HepG2 (cell line): Measurements from ENCODE around the gene CLDND2. TPM values are rescaled to one million over a fixed set of nuclear protein-coding genes. Genes with fewer than 3 reads are reported as not detected.

ENCODE experiments used
- HOXA9 ChIP-seq: sonication (generic); formaldehyde crosslinking; IDR thresholded peaks from 2 replicates; pipeline ENCODE4 v1.8.1; 2022; ENCODE audit warnings: missing genetic modification reagents, mild to moderate bottlenecking, moderate library complexity, borderline replicate concordance
- IKZF4 ChIP-seq: sonication (generic); formaldehyde crosslinking; IDR thresholded peaks from 2 replicates; pipeline ENCODE4 v1.5.1; 2020; ENCODE audit warnings: borderline replicate concordance, mild to moderate bottlenecking, low read depth, missing genetic modification reagents; ENCODE audit errors: not compliant biosample characterization
- KLF16 ChIP-seq, 2 experiments: sonication (generic) in 1 of 2; formaldehyde crosslinking in 1 of 2; IDR thresholded peaks; 2 replicates each; pipeline versions ENCODE4 v1.6.1 to v1.8.0; 2016 to 2023; ENCODE audit warnings: missing genetic modification reagents in 2 of 2, missing compliant biosample characterization in 1 of 2
- MED13 ChIP-seq: sonication (generic); formaldehyde crosslinking; IDR thresholded peaks from 2 replicates; pipeline ENCODE4 v1.5.0; 2020; ENCODE audit warnings: missing genetic modification reagents
- MIER2 ChIP-seq: IDR thresholded peaks from 2 replicates; pipeline ENCODE4 v1.6.1; 2016; ENCODE audit warnings: missing biosample characterization, missing genetic modification reagents
- MIXL1 ChIP-seq: IDR thresholded peaks from 2 replicates; pipeline ENCODE4 v1.6.1; 2016
- MXD4 ChIP-seq: IDR thresholded peaks from 2 replicates; pipeline ENCODE4 v1.6.1; 2016; ENCODE audit warnings: mild to moderate bottlenecking, missing biosample characterization, missing genetic modification reagents
- NR2F6 ChIP-seq, 2 experiments: IDR thresholded peaks; 2 replicates each; pipeline ENCODE4 v1.6.1; 2016; ENCODE audit warnings: antibody characterized with exemption in 1 of 2, mild to moderate bottlenecking in 1 of 2
- RELA ChIP-seq: sonication (generic); formaldehyde crosslinking; IDR thresholded peaks from 2 replicates; pipeline ENCODE4 v1.4.0; 2020; ENCODE audit warnings: missing genetic modification reagents
- SOX5 ChIP-seq: IDR thresholded peaks from 2 replicates; pipeline ENCODE4 v1.6.1; 2016; ENCODE audit warnings: borderline replicate concordance
- SRF ChIP-seq: IDR thresholded peaks from 2 replicates; pipeline ENCODE4 v1.6.1; 2011; ENCODE audit warnings: mild to moderate bottlenecking, low read depth, low read length, moderate library complexity
- TEAD2 ChIP-seq: sonication (generic); formaldehyde crosslinking; IDR thresholded peaks from 2 replicates; pipeline ENCODE4 v1.9.0; 2021; ENCODE audit warnings: missing genetic modification reagents
- ZKSCAN1 ChIP-seq: fragments of 150-350 bp; IDR thresholded peaks from 2 replicates; pipeline ENCODE4 v1.6.1; 2014; ENCODE audit warnings: low read length
- ZNF101 ChIP-seq: sonication (generic); formaldehyde crosslinking; IDR thresholded peaks from 2 replicates; pipeline ENCODE4 v1.4.0; 2020; ENCODE audit warnings: mild to moderate bottlenecking, low read depth, missing genetic modification reagents, borderline replicate concordance
- ZNF317 ChIP-seq: sonication (generic); formaldehyde crosslinking; IDR thresholded peaks from 2 replicates; pipeline ENCODE4 v1.5.0; 2020; ENCODE audit warnings: mild to moderate bottlenecking, missing genetic modification reagents
- ZNF451 ChIP-seq: sonication (generic); formaldehyde crosslinking; IDR thresholded peaks from 2 replicates; pipeline ENCODE4 v1.5.0; 2020; ENCODE audit warnings: mild to moderate bottlenecking, missing genetic modification reagents
- ZNF460 ChIP-seq: sonication (generic); formaldehyde crosslinking; IDR thresholded peaks from 2 replicates; pipeline ENCODE4 v1.5.1; 2020; ENCODE audit warnings: missing genetic modification reagents, mild to moderate bottlenecking, borderline replicate concordance
- ZNF644 ChIP-seq: IDR thresholded peaks from 2 replicates; pipeline ENCODE4 v1.6.1; 2016; ENCODE audit warnings: low read depth
- ZNF773 ChIP-seq: sonication (generic); formaldehyde crosslinking; IDR thresholded peaks from 2 replicates; pipeline ENCODE4 v1.4.0; 2020; ENCODE audit warnings: missing genetic modification reagents, borderline replicate concordance
- ZNF782 ChIP-seq: sonication (generic); formaldehyde crosslinking; IDR thresholded peaks from 2 replicates; pipeline ENCODE4 v1.4.0; 2020; ENCODE audit warnings: missing genetic modification reagents, mild to moderate bottlenecking, borderline replicate concordance
- ZSCAN31 ChIP-seq: sonication (generic); formaldehyde crosslinking; IDR thresholded peaks from 2 replicates; pipeline ENCODE4 v1.5.0; 2020; ENCODE audit warnings: low read depth, mild to moderate bottlenecking, missing genetic modification reagents
- polyA plus RNA-seq, 8 experiments: library from polyadenylated mRNA; depleted of rRNA in 3 of 8; stranded (reverse) in 7 of 8; unstranded in 1 of 8; fragments of >200 nt; fragmentation: Illumina TruSeq in 4 of 8; extraction: Trizol in 4 of 8; gene quantifications; 2 replicates each; pipeline versions ENCODE4 v1.2.1 to v1.2.3, GENCODE V29; 2011 to 2016; ENCODE audit warnings: low read depth in 4 of 8, missing spikeins in 1 of 8, mixed read lengths in 1 of 8; ENCODE audit not compliant: insufficient read depth in 1 of 8
- total RNA-seq, 5 experiments: library from RNA; depleted of rRNA; stranded (reverse); fragments of >200 nt; fragmentation: Illumina TruSeq; extraction: Trizol; gene quantifications; 2 replicates each; pipeline ENCODE4 v1.2.3, GENCODE V29; 2016; ENCODE audit warnings: low read depth in 1 of 5
- TF ChIP-seq, protein P1 (sequence below): sonication (generic); formaldehyde crosslinking; IDR thresholded peaks from 2 replicates; pipeline ENCODE4 v1.5.0; 2020; ENCODE audit warnings: missing genetic modification reagents
- TF ChIP-seq, protein P2 (sequence below): sonication (generic); formaldehyde crosslinking; IDR thresholded peaks from 2 replicates; pipeline ENCODE4 v1.5.1; 2020; ENCODE audit warnings: missing genetic modification reagents, mild to moderate bottlenecking, borderline replicate concordance
- TF ChIP-seq, protein P3 (sequence below): sonication (generic); formaldehyde crosslinking; IDR thresholded peaks from 2 replicates; pipeline ENCODE4 v1.5.0; 2020; ENCODE audit warnings: missing genetic modification reagents
- TF ChIP-seq, protein P4 (sequence below): sonication (generic); formaldehyde crosslinking; conservative IDR thresholded peaks from 2 replicates; pipeline ENCODE4 v1.8.0; 2022; ENCODE audit warnings: low read depth, missing genetic modification reagents

CLDND2 gene
- total and polyA plus RNA-seq, 2 of the 13 experiments (the other 11 are each of a cell fraction or from before 2014, with no cell fraction given) = 0.84 to 1.8 TPM

DNA sequence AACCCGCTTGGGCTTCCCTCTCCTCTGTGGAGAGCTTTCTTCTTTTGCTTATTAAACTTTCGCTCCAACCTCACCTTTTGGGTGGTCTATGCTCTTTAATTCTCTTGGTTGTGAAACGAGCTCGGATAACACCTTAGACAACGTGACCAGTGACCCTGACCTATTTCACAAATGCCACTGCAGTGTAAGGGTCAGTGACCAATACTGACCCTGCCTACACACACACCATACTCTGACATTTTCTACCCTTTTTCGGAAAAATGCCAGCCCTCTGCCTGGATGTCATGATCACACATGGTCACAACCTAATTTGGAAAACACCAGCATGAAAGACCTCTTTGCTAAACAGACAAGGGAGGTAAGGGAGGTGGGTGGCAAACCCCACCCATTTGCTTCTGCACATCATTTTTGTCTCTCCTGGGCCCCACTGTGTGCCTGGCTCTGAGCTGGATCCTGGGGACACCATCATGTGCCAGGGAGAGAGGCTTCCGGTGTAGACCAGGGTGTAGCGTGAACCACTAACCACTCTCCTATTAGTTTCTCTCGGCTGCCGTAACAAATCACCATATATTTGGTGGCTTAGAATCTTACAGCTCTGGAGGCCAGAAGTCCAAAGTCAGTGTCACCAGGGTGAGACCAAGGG is 12.5 kb downstream of the CLDND2 start (continued):
- TF ChIP-seq, protein P1, sequence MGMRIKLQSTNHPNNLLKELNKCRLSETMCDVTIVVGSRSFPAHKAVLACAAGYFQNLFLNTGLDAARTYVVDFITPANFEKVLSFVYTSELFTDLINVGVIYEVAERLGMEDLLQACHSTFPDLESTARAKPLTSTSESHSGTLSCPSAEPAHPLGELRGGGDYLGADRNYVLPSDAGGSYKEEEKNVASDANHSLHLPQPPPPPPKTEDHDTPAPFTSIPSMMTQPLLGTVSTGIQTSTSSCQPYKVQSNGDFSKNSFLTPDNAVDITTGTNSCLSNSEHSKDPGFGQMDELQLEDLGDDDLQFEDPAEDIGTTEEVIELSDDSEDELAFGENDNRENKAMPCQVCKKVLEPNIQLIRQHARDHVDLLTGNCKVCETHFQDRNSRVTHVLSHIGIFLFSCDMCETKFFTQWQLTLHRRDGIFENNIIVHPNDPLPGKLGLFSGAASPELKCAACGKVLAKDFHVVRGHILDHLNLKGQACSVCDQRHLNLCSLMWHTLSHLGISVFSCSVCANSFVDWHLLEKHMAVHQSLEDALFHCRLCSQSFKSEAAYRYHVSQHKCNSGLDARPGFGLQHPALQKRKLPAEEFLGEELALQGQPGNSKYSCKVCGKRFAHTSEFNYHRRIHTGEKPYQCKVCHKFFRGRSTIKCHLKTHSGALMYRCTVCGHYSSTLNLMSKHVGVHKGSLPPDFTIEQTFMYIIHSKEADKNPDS = no peak
- peak; percentile 86; the same call in 1 of the 2 replicates for TF ChIP-seq SRF
- no peak for TF ChIP-seq MXD4 (CRISPR knock-in tag)
- peak; percentile 80; the same call in 1 of the 2 replicates for TF ChIP-seq ZNF317
- no peak for TF ChIP-seq ZNF460 (CRISPR knock-in tag)
- no peak for TF ChIP-seq ZNF773 (CRISPR knock-in tag)
- TF ChIP-seq SOX5 = peak; percentile 87
- no peak for TF ChIP-seq ZNF451 (CRISPR knock-in tag)
- no peak for TF ChIP-seq IKZF4 (CRISPR knock-in tag)
- TF ChIP-seq, protein P2, sequence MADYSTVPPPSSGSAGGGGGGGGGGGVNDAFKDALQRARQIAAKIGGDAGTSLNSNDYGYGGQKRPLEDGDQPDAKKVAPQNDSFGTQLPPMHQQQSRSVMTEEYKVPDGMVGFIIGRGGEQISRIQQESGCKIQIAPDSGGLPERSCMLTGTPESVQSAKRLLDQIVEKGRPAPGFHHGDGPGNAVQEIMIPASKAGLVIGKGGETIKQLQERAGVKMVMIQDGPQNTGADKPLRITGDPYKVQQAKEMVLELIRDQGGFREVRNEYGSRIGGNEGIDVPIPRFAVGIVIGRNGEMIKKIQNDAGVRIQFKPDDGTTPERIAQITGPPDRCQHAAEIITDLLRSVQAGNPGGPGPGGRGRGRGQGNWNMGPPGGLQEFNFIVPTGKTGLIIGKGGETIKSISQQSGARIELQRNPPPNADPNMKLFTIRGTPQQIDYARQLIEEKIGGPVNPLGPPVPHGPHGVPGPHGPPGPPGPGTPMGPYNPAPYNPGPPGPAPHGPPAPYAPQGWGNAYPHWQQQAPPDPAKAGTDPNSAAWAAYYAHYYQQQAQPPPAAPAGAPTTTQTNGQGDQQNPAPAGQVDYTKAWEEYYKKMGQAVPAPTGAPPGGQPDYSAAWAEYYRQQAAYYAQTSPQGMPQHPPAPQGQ = no peak
- no peak for TF ChIP-seq TEAD2 (CRISPR knock-in tag)
- no peak for TF ChIP-seq HOXA9
- TF ChIP-seq, protein P3, sequence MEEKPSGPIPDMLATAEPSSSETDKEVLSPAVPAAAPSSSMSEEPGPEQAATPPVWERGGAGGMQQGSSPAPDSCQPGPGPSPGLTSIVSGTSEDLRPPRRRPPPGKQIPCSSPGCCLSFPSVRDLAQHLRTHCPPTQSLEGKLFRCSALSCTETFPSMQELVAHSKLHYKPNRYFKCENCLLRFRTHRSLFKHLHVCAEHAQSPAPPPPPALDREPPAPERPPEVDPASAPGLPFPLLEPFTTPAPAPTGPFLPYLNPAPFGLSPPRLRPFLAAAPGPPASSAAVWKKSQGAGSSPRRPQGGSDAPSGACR = 0 out of 2 replicates have a peak, but pooled peaks have one; percentile 32
- TF ChIP-seq ZKSCAN1 = no peak
- TF ChIP-seq, protein P4, sequence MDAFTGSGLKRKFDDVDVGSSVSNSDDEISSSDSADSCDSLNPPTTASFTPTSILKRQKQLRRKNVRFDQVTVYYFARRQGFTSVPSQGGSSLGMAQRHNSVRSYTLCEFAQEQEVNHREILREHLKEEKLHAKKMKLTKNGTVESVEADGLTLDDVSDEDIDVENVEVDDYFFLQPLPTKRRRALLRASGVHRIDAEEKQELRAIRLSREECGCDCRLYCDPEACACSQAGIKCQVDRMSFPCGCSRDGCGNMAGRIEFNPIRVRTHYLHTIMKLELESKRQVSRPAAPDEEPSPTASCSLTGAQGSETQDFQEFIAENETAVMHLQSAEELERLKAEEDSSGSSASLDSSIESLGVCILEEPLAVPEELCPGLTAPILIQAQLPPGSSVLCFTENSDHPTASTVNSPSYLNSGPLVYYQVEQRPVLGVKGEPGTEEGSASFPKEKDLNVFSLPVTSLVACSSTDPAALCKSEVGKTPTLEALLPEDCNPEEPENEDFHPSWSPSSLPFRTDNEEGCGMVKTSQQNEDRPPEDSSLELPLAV = no peak
- peak; percentile 39; the same call in 1 of the 2 replicates for TF ChIP-seq MIER2 (CRISPR knock-in tag)
- TF ChIP-seq ZNF782 = no peak
- TF ChIP-seq KLF16 (CRISPR knock-in tag; IDR thresholded peaks at IDR 0.05) = 0 out of 4 replicates have a peak, but pooled peaks of 1 of the 2 experiments have one; percentile 39
- TF ChIP-seq NR2F6 (IDR thresholded peaks at IDR 0.05) = peak; percentile 98
- TF ChIP-seq NR2F6 (CRISPR knock-in tag; IDR thresholded peaks at IDR 0.05) = peak; percentile 99
- no peak; the same call in 1 of the 2 replicates for TF ChIP-seq ZNF101 (CRISPR knock-in tag)
- peak; percentile 24; the same call in 1 of the 2 replicates for TF ChIP-seq MIXL1 (CRISPR knock-in tag)
- TF ChIP-seq ZNF644 (CRISPR knock-in tag) = 0 out of 2 replicates have a peak, but pooled peaks have one; percentile 36
- TF ChIP-seq MED13 (CRISPR knock-in tag) = no peak; the same call in 1 of the 2 replicates
- no peak for TF ChIP-seq ZSCAN31 (CRISPR knock-in tag)
- TF ChIP-seq RELA (CRISPR knock-in tag) = no peak
